B cell (primary cell): Measurements from ENCODE around the gene ZDHHC11. TPM values are rescaled to one million over a fixed set of nuclear protein-coding genes. Genes with fewer than 3 reads are reported as not detected.
"Not testable (repeated sequence)": the region's sequence is repeated elsewhere in the genome, so short reads cannot be mapped to it uniquely, and the experiment has no call there.

ENCODE experiments used
- ATAC-seq: fragments of 200-7000 bp; cut with Tn5 transposase; one replicate; pipeline ENCODE4 v1.10.0; 2021; ENCODE audit warnings: low read depth, mild to moderate bottlenecking, moderate number of reproducible peaks, moderate library complexity
- CTCF ChIA-PET: fragments of 350-600 bp; sonication (Branson Sonifier 250); formaldehyde crosslinking; loops from one replicate; lab custom pipeline; 2021; ENCODE audit warnings: antibody characterized with exemption, inconsistent platforms; lab: Charles Lee
- POLR2A ChIA-PET: fragments of 350-600 bp; sonication (Branson Sonifier 250); formaldehyde crosslinking; loops from one replicate; lab custom pipeline; 2021; ENCODE audit warnings: antibody characterized with exemption; lab: Charles Lee
- DNase-seq: peaks from one replicate; pipeline ENCODE4 v3.0.0; 2013
- H2AFZ ChIP-seq: 2 replicates; pipeline ENCODE4 v1.6.1; 2012; ENCODE audit warnings: mild to moderate bottlenecking, low read depth, low read length; ENCODE audit not compliant: insufficient read depth, poor library complexity, severe bottlenecking
- H3K27ac ChIP-seq, 2 donors: 1 replicate in 1 of 2; 2 replicates in 1 of 2; pipeline ENCODE4 v1.5.1; 2012 to 2013; ENCODE audit warnings: low read length in 2 of 2, mild to moderate bottlenecking in 2 of 2, moderate library complexity in 1 of 2
- H3K27me3 ChIP-seq, 4 experiments: fragments of 200-600 bp in 1 of 4; sonication (generic) in 1 of 4; replicated peaks in 1 of 4; 1 replicate in 2 of 4; 2 replicates in 2 of 4; pipeline versions ENCODE4 v1.6.1 to v1.7.0; 2013 to 2016; ENCODE audit warnings: low read length in 3 of 4, mild to moderate bottlenecking in 2 of 4, mixed read lengths in 1 of 4, moderate library complexity in 1 of 4; ENCODE audit not compliant: insufficient read depth in 4 of 4, control insufficient read depth in 3 of 4; ENCODE audit errors: control extremely low read depth in 1 of 4
- H3K36me3 ChIP-seq, 2 experiments: replicated peaks in 1 of 2; 1 replicate in 1 of 2; 2 replicates in 1 of 2; pipeline versions ENCODE4 v1.6.1 to v1.7.1; 2013; ENCODE audit warnings: low read length in 1 of 2; ENCODE audit not compliant: insufficient read depth in 2 of 2, control insufficient read depth in 1 of 2; ENCODE audit errors: control extremely low read depth in 1 of 2, extremely low read depth in 1 of 2
- H3K4me1 ChIP-seq, 2 donors: fragments of 200-600 bp in 1 of 2; sonication (generic) in 1 of 2; 1 replicate in 1 of 2; 2 replicates in 1 of 2; pipeline versions ENCODE4 v1.5.1 to v1.6.1; 2013 to 2017; ENCODE audit warnings: low read length in 2 of 2; ENCODE audit not compliant: control insufficient read depth in 2 of 2, insufficient read depth in 2 of 2
- H3K4me2 ChIP-seq: replicated peaks from 2 replicates; pipeline ENCODE3; 2012; ENCODE audit warnings: mild to moderate bottlenecking, low read depth, low read length; ENCODE audit not compliant: poor library complexity, severe bottlenecking
- H3K4me3 ChIP-seq, 5 experiments: fragments of 200-600 bp in 1 of 5; sonication (generic) in 1 of 5; 1 replicate in 3 of 5; 2 replicates in 2 of 5; pipeline versions ENCODE4 v1.5.1 to v1.7.0; 2011 to 2016; ENCODE audit warnings: low read length in 4 of 5, mild to moderate bottlenecking in 4 of 5, low read depth in 2 of 5, control low read depth in 1 of 5, moderate library complexity in 1 of 5; ENCODE audit not compliant: insufficient read depth in 1 of 5; ENCODE audit errors: control extremely low read depth in 1 of 5, extremely low read depth in 1 of 5
- H3K79me2 ChIP-seq: fragments of 200-600 bp; sonication (generic); one replicate; pipeline ENCODE4 v1.6.0; 2016; ENCODE audit warnings: low read length; ENCODE audit not compliant: control insufficient read depth, insufficient read depth
- H3K9ac ChIP-seq: fragments of 200-600 bp; sonication (generic); 2 replicates; pipeline ENCODE4 v1.6.1; 2017; ENCODE audit warnings: mild to moderate bottlenecking, low read length, moderate library complexity
- H3K9me3 ChIP-seq, 3 donors: one replicate each; pipeline versions ENCODE4 v1.6.1 to v1.7.1; 2013; ENCODE audit warnings: low read length in 2 of 3; ENCODE audit not compliant: control insufficient read depth in 2 of 3, insufficient read depth in 1 of 3; ENCODE audit errors: control extremely low read depth in 1 of 3
- H4K20me1 ChIP-seq: 2 replicates; pipeline ENCODE4 v1.6.0; 2012; ENCODE audit warnings: mild to moderate bottlenecking, low read length; ENCODE audit not compliant: insufficient read depth, control insufficient read depth, poor library complexity, severe bottlenecking
- H3K27ac Mint-ChIP-seq: one replicate; pipeline ENCODE4 v1.8.0; 2021; ENCODE audit warnings: mixed read lengths
- H3K27me3 Mint-ChIP-seq: one replicate; pipeline ENCODE4 v1.8.0; 2021; ENCODE audit warnings: mixed read lengths
- H3K4me1 Mint-ChIP-seq: one replicate; pipeline ENCODE4 v1.8.0; 2021; ENCODE audit warnings: mixed read lengths
- H3K4me3 Mint-ChIP-seq: one replicate; pipeline ENCODE4 v1.8.0; 2021; ENCODE audit warnings: mixed read lengths
- H3K9me3 Mint-ChIP-seq: one replicate; pipeline ENCODE4 v1.8.0; 2022; ENCODE audit warnings: mixed read lengths; ENCODE audit not compliant: insufficient read depth
- EZH2 ChIP-seq: IDR thresholded peaks from 2 replicates; pipeline ENCODE4 v1.6.1; 2012; ENCODE audit warnings: borderline replicate concordance, low read depth, mild to moderate bottlenecking, moderate library complexity, low read length; ENCODE audit not compliant: insufficient read depth, poor library complexity, severe bottlenecking
- WGBS: methylation state at CpG from one replicate; pipeline ENCODE4 v1.1.5; 2013; ENCODE audit warnings: missing lambda C conversion rate; ENCODE audit not compliant: insufficient coverage; 5-methylcytosine and 5-hydroxymethylcytosine counted together
- intact Hi-C: fragments of 100-400 bp; cut with micrococcal nuclease; formaldehyde crosslinking; loops from one replicate; pipeline ENCODE4 v1.10.0; 2022
- polyA plus RNA-seq: library from polyadenylated mRNA; depleted of rRNA; stranded (reverse); fragments of >200 nt; gene quantifications from 2 replicates; pipeline ENCODE4 v1.2.3, GENCODE V29; 2012
- total RNA-seq, 2 donors: library from RNA; stranded (reverse); fragments of 120-200 nt in 1 of 2; gene quantifications; 1 replicate in 1 of 2; 2 replicates in 1 of 2; pipeline versions ENCODE4 v1.2.3 to v1.2.4, GENCODE V29; 2013 to 2022
- TF ChIP-seq, protein P1 (sequence below): fragments of 200-600 bp; IDR thresholded peaks from one replicate; pipeline ENCODE4 v1.8.0; 2022; ENCODE audit warnings: antibody characterized with exemption, mild to moderate bottlenecking

Gene ZDHHC11
- total and polyA plus RNA-seq, 2 donors (not counting 1 experiment from before 2014, with no cell fraction given): 0.69 to 3.0 TPM

- H3K27ac ChIP-seq: no peak overlapping the region
- H2AFZ ChIP-seq: no peak overlapping the region
- H3K9me3 ChIP-seq: peaks cover 0 to 9% (median 0%) of the 10 kb centered on the region in 3 donors
- ChIA-PET CTCF (no interaction called here), POLR2A (no interaction called here)
- no peaks in the 10 kb centered on the region for H3K4me1 ChIP-seq
- H3K4me3 ChIP-seq: no peak overlapping the region
- H4K20me1 ChIP-seq: peaks cover 46% of the 10 kb centered on the region
- H3K4me1 Mint-ChIP-seq: peaks cover 5% of the 10 kb centered on the region
- intact Hi-C loops: no loop called here
- H3K79me2 ChIP-seq: peaks cover 31% of the 10 kb centered on the region
- ATAC-seq (no peak), DNase-seq (no peak)
- TF ChIP-seq, protein P1, sequence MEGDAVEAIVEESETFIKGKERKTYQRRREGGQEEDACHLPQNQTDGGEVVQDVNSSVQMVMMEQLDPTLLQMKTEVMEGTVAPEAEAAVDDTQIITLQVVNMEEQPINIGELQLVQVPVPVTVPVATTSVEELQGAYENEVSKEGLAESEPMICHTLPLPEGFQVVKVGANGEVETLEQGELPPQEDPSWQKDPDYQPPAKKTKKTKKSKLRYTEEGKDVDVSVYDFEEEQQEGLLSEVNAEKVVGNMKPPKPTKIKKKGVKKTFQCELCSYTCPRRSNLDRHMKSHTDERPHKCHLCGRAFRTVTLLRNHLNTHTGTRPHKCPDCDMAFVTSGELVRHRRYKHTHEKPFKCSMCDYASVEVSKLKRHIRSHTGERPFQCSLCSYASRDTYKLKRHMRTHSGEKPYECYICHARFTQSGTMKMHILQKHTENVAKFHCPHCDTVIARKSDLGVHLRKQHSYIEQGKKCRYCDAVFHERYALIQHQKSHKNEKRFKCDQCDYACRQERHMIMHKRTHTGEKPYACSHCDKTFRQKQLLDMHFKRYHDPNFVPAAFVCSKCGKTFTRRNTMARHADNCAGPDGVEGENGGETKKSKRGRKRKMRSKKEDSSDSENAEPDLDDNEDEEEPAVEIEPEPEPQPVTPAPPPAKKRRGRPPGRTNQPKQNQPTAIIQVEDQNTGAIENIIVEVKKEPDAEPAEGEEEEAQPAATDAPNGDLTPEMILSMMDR: no peak
- no peak for TF ChIP-seq EZH2
- H3K4me2 ChIP-seq: no peak overlapping the region
- H3K36me3 ChIP-seq: peaks cover 5 to 71% of the 10 kb centered on the region in 2 experiments
- H3K27me3 Mint-ChIP-seq: no peaks in the 10 kb centered on the region
- no peak overlapping the region for H3K9ac ChIP-seq
- 98% methylated on average over 35 of the region's 35 CpGs for WGBS
- no peaks in the 10 kb centered on the region for H3K27me3 ChIP-seq
- H3K9me3 Mint-ChIP-seq: no peaks in the 10 kb centered on the region
- no peak overlapping the region for H3K27ac Mint-ChIP-seq
- no peak overlapping the region for H3K4me3 Mint-ChIP-seq
Measured at GRCh38 chr5:880816-881550, 30.2 kb upstream of the ZDHHC11 start.

- H3K27me3 ChIP-seq, H2AFZ ChIP-seq, H3K9me3 ChIP-seq, H3K4me3 ChIP-seq, intact Hi-C loops, POLR2A ChIA-PET, H3K4me3 Mint-ChIP-seq, DNase-seq, H3K9ac ChIP-seq, H3K27ac Mint-ChIP-seq, ATAC-seq, H3K27ac ChIP-seq, H3K9me3 Mint-ChIP-seq, H3K4me2 ChIP-seq, H3K4me1 Mint-ChIP-seq, H3K27me3 Mint-ChIP-seq, CTCF ChIA-PET, H3K4me1 ChIP-seq: not testable (repeated sequence)
- Histone ChIP-seq H4K20me1 (peaks cover 31% of the 10 kb centered on the region), H3K36me3 (peaks cover 7 to 60% of the 10 kb centered on the region in 2 experiments), H3K79me2 (peaks cover 15% of the 10 kb centered on the region)
- no CpG with 5 or more reads among the region's 8 CpGs for WGBS
Measured at GRCh38 chr5:878677-879076, 27.9 kb upstream of the ZDHHC11 start.
